GM08714 (cell line): ENCODE data around the gene PARL.
"Not testable (repeated sequence)": the region's sequence is repeated elsewhere in the genome, so short reads cannot be mapped to it uniquely, and the experiment has no call there.

ENCODE experiments used
- H3K4me3 ChIP-seq: fragments of 200-500 bp; sonication (Bioruptor generic); 2 replicates; pipeline ENCODE4 v1.5.1; 2014; ENCODE audit warnings: mild to moderate bottlenecking, low read length, inconsistent platforms
- ZNF274 ChIP-seq: IDR thresholded peaks from 2 replicates; pipeline ENCODE4 v1.6.1; 2012; ENCODE audit warnings: mild to moderate bottlenecking, low read depth, low read length

Gene PARL

DNA sequence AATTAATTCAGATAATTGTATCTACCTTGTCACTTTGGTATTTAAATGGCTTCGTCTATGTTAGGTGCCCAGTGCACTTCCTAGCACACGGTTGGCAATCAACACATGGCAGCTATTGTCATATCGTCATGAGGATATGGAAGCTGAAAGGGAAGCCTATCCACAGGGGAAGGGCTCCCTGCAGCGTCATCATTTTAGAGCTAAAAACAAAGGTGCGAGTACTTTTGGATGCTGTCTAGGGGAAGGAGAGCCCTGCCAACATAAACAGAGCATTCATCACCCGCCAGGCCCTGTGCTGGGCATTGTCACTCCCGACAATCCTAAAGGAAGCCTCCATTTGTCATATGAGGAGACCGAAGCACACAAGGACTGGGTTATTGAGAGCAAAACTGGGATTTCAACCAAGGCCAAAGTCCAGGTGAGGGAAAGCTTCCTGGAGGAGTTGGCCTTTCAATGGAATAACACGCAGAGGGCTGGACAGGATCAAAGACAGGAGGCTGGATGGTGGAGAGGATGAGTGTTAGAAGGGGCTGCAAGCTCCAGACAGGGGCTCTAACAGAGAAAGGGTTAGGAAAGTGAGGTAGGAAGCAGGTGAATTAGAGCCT, 8.0 kb upstream of the PARL start:
- no peak for TF ChIP-seq ZNF274
- H3K4me3 ChIP-seq = no peak overlapping the region

DNA sequence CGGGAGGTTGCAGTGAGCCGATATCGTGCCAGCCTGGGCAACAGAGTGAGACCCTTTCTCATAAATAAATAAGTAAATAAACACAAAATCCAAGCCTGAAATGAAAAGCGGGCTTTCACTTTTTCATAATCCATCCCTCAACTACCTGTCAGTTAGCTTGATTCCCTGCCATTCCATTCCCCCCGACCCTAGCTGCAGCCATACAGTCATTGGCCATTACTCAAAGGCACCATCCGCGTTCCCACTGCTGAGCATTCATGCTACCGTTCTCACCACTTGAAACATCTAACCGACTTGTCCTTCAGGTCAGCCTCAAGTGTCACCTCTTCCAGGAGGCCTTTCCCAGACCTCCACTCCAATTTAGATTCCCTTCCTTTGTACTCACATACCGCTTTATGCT, 1.1 kb upstream of the PARL start:
- no peak for TF ChIP-seq ZNF274

DNA sequence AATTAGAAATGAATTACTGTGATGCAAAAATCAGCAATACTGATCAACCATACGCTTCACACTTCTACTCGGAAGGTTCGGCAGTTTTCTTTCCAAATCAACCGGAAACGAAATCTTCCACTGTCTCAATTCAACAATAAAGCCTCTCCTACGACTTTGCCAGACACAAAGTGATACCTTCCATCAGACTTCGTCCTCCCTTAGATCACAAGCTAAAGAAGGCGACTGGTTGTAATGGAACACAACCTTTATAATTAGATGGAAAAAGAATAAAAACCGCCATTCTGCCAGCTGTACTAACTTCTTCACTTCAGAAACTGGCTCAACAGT, 618 bp downstream of the PARL start:
- no peak for TF ChIP-seq ZNF274
- H3K4me3 ChIP-seq = peak overlapping the region; percentile 99

More for the DNA sequence above, 1.1 kb upstream of the PARL start:
- no peak overlapping the region for H3K4me3 ChIP-seq

DNA sequence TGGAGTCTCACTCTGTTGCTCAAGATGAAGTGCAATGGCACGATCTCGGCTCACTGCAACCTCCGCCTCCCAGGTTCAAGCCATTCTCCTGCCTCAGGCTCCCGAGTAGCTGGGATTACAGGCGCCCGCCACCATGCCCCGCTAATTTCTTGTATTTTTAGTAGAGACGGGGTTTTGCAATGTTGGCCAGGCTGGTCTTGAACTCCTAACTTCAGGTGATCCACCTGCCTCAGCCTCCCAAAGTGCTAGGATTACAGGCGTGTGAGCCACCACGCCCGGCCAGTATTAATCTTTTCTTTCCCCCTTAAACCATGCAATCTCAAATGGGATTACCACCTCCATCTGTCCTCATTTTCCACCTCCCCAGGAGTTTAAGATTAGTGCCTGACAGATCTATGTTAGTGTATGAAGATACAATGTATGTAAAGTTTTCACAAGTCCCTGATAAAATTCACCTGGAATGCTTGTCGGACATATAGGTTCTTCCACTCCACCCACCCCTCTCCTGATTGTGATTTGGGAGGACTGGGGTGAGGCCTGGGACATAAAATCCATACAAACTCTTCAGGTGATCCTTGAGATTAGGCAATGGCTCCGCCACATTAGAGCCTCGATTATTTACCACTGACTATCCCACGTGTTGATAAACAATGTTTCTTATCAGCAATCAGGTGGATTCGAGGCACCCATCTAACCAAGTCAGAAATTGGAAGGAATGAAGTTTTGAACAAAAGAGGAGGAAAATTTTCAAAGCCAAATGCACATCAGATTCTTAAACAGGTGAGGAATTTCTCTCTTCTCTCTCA, 1.2 kb downstream of the PARL start:
- peak overlapping the region; percentile 99 for H3K4me3 ChIP-seq
- no peak for TF ChIP-seq ZNF274

DNA sequence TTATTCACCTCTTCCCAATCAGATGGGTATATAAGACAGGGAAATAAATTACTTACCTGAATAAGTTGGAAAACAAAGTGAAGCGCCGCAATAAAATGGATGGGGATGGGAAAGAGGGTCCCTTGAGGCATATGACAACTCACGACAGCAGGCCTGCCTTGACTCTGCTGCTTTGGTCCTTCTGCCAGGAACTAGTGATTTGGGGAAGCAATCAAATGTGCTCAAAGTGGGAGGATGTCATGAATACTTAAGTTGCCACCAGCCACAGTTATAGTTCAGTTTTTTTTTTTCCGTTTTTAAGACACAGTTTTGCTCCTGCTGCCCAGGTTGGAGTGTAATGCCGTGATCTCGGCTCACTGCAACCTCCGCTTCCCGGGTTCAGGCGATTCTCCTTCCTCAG, 4.6 kb downstream of the PARL start:
- TF ChIP-seq ZNF274 = no peak
- no peak overlapping the region for H3K4me3 ChIP-seq

DNA sequence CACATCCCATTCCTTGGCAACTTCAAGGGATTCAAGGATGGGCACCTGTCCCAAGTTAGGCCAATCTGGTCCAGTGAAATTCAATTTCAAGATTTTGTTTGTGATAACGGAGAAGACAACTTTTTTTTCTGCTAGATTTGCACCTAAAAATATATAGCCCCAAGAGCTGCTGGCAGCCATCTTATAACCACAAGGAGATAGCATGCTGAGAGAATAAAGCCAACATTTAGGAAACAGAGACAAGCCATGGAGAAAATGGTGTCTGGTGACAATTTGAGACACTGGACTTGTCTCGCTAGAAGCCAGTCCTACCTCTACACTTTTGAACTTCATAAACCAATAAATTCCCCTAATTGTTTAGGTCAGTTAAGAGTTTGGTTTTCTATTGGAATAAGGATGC, 5.4 kb downstream of the PARL start:
- H3K4me3 ChIP-seq = no peak overlapping the region
- no peak for TF ChIP-seq ZNF274

DNA sequence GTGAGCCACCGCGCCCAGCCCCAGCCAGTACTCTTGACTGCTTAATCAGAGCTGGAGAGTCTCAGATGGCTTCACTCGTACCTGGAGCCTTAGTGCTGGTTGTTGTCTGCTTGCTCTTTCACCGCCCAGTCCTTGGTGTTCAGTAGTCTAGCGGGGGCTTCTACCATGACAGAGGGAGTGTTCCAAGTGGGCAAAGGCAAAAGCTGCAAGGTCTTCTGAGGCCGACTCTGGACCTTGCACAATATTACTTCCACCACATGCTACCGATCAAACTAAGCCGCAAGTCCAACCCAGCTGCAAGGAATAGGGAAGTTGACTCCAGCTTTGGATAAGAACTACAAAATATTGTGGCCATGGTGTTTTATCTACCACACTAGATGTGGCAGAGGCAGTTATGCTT, 6.6 kb downstream of the PARL start:
- TF ChIP-seq ZNF274 = no peak
- no peak overlapping the region for H3K4me3 ChIP-seq

DNA sequence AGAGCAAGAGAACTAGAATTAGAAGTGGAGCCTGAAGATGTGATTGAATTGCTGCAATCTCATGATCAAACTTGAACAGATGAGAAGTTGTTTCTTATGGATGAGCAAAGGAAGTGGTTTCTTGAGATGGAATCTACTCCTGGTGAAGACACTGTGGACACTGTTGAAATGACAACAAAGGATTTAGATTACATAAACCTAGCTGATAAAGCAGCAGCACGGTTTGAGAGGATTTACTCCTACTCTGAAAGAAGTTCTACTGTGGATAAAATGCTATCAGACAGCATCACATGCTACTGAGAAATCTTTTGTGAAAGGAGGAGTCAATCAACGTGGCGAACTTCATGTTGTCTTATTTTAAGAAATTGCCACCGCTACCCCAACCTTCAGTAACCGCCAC, 7.5 kb downstream of the PARL start:
- H3K4me3 ChIP-seq = not testable (repeated sequence)

DNA sequence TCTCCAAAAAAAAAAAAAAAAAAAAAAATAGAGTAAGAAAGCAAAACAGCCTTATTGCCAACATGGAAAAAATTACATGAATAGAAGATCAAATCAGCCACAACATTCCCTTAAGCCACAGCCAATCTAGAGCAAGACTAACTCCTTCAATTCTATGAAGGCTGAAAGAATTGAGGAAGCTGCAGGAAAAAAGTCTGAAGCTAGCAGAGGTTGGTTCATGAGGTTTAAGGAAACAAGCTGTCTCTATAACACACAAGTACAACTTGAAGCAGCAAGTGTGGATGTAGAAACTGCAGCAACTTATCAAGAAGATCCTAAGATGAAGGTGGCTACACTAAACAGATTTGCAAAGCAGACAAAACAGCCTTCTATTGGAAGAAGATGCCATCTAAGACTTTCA, 9.3 kb downstream of the PARL start:
- H3K4me3 ChIP-seq = no peak overlapping the region
- TF ChIP-seq ZNF274 = no peak

DNA sequence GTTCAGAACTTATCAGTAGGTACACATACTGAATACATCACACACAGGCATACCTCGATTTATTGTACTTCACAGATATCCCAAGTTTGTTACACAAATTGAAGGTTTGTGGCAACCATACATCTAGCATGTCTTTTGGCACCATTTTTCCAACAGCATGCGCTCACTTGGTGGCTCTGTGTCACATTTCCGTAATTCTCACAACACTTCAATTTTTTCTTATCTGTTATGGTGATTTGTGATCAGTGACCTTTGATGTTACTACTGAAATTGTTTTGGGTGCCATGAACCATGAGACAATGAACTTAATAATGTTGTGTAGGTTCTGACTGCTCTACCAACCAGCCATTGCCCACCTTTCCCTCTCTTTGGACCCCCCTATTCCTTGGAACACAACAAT, 10.8 kb downstream of the PARL start:
- H3K4me3 ChIP-seq = no peak overlapping the region
- TF ChIP-seq ZNF274 = no peak

DNA sequence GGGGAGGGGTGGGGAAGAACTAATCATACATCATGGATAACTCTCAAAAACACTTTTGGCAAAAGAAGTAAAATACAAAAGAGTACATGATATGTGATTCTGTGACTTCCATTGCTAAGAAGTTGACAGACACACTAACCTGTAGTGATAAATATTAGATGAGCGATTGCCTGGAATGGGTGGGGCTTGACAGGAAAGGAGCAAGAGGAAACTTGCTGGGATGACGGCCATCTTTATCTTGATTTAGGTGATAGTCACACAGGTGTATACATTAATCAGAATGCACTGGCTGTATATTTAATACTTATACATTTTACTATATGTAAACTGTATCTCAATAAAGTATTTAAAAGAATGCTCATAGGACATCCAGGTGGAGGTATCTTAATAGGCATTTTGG, 13.1 kb downstream of the PARL start:
- H3K4me3 ChIP-seq = no peak overlapping the region
- no peak for TF ChIP-seq ZNF274

DNA sequence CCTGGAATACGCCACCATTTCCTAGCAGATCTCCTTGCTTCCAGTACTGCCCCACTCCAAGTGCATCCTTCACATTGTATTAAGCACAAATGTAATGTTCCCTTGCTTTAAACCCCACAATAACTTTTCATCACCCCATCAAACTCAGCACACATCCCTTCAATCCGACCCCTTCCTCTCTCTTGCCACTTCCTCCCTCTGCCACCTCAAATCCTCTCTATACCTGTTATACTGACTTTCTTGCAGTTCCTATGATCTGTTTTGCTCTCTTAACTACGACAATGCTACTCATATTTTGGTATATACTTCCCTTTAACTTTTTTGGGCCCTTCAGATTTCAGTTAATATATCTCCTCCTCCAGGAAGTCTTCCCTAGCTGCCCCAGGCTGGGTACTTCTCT, 14.1 kb downstream of the PARL start:
- no peak for TF ChIP-seq ZNF274

DNA sequence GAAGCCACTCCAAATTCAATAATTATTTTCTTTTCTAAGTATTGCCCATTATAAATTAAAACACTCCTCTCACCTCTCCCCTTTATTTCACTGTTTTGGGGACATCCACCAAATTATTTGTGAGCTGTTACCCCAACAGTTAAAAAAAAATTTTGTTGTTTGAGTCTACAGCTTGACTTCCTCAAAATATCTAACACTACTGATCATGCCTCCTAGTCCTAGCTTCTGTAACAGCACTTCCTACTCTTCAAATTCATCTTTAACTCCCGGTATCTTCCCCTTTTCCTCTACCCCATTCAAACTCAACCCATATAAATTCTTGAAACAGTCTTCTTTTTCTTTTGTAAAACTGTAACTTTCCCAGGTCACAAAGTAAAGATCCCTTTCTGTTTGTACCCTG, 15.9 kb downstream of the PARL start:
- no peak for TF ChIP-seq ZNF274
- no peak overlapping the region for H3K4me3 ChIP-seq

More for the DNA sequence above, 14.1 kb downstream of the PARL start:
- no peak overlapping the region for H3K4me3 ChIP-seq

DNA sequence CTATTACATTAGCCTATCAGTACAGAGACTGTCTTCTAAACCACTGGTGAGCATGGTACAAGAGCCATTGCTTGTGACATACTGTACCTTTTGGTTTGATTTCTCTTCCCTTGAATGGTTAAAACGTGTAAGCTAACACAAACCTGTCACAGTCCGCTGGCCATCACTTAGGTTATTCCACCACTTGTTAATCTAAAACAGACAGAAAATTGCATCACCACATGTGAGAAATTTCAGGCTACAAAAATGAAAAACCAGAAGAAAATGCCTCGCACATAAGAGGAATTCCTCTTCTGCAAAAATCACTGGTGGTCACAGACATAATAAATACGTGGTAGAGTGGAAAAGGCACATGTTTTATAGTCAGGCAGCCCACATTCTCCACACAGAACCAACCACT, 22.1 kb downstream of the PARL start:
- no peak for TF ChIP-seq ZNF274

DNA sequence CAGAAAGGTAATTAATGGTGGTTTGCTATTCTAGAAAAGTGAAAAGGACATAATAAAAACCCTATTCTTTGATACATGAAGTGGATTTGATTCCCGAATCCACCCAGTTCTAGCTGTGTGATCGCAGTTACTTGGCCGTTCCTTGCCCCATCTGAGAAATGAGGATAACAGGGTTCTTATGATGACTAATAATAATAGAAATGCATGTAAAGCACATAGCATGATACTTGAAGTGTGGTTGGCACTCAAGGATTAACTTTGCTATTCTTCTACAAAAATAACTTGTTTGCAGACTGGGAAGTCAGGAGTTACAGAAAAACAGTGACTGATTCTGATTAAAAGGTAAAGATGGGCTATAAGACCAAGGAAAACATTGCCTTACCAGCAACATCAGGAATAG, 26.8 kb downstream of the PARL start:
- no peak overlapping the region for H3K4me3 ChIP-seq
- no peak for TF ChIP-seq ZNF274

More for the DNA sequence above, 22.1 kb downstream of the PARL start:
- H3K4me3 ChIP-seq = no peak overlapping the region

DNA sequence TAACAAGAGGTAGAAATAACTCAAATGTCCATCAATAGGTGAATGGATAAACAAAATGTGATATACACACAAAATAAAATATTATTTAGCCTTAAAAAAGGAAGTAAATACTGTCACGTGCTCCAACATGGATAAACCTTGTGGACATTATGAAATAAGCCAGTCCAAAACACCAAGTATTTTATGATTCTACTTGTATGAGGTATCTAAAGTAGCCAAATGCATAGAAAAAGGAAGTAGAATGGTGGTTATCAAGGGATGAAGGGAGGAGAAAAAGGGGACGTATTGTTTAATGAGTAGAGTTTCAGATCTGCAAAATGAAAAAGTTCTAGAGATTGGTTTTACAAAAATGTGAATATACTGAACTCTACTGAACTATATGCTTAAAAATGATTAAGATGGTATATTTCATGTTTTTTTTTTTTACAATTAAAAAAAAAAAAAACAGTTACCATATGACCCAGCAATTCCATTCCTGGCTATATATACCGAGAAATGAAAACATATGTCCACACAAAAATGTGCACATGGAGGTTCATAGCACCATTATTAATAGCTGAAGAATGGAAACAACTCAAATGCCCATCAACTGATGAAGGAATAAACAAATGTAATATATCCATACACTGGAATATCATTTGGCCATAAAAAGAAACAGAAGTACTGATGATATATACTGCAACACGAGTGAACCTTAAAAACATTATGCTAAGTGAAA, 30.2 kb downstream of the PARL start:
- no peak for TF ChIP-seq ZNF274
- H3K4me3 ChIP-seq = no peak overlapping the region
